Erythroblast (primary cell): ENCODE measurements around the gene FMOD.

Experiments
- DNase-seq, 2 experiments: peaks; one replicate each; lab custom pipeline; 2025; lab: John Stamatoyannopoulos, UW
- GATA1 ChIP-seq: IDR thresholded peaks from 2 replicates; pipeline ENCODE4 v1.6.1; 2011; ENCODE audit warnings: low read depth, mild to moderate bottlenecking, control low read depth, low read length, moderate library complexity
- POLR2A ChIP-seq: IDR thresholded peaks from 2 replicates; pipeline ENCODE4 v1.6.1; 2011; ENCODE audit warnings: mild to moderate bottlenecking, low read length

The FMOD gene

DNA sequence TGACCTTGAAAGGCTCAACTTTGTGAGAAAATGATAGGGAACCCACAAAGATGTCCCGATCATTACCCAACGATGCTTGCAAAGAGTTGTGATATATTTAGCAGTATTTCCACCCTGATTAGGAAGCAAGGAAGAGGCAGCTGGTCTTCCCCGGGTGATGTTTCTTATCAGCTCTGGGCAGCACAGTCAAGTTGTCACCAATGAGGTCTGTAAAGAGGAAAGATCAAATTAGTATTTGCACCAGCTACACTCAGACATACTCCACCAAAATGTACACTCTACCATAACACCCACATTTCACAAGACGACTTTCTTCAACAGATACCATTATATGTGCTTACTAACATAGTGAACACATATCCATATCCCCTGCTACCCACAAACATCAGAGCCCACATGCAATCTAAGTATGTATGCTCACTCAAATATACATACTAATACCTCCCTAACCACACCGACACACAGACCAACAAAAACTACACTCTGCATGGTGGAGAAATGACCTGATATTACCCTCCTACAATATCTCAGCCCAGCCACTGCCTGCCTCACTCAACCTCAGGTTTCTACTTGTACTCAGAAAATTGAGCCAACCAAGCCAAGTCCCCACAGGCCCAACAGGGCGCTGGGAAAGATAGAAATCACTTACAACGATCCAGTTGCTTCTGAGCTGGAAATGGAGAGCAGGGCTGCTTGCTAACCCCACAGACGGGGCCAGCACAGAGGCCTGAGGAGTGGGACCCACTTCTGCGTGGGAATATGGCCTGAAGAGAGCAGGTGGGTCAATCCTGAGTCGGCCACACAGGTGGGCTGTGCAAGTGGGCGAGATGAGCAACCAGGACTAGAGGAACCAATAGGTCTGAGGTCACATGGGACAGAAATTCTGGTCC is 50.2 kb downstream of the FMOD start:
- DNase-seq = peak; percentile 85 to 91
- no peak for TF ChIP-seq GATA1
- no peak for TF ChIP-seq POLR2A

DNA sequence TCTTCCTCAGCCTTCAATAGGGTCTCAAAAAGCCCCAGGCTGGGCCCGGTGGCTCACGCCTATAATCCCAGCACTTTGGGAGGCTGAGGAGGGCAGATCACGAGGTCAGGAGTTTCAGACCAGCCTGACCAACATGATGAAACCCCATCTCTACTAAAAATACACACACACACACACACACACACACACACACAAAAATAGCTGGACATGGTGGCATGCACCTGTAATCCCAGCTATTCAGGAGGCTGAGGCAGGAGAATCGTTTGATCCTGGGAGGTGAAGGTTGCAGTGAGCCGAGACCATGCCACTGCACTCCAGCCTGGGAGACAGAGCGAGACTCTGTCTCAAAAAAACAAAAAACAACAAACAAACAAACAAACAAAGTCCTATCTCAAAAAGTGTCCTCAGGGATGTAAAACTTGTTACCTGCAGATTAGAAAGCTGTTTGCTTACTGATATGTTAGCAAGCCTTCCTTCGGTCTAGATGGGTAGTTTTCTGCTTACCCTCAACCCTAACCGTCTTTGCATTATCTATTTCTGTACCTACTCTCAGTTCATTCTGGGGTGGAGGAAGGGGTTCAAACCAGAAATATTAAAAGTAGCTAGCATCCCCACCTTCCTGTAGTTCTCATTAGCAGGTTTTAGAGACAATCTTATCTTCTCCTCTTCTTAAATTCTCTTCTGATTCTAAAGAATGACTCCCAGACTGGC is 51.0 kb downstream of the FMOD start:
- DNase-seq = peak in 1 of 2 experiments; percentile 45

- DNase-seq = no peak
- TF ChIP-seq POLR2A = no peak
Observed at GRCh38 chr1:203299169-203299568, 51.8 kb downstream of the FMOD start.

GRCh38 chr1:203296460-203297073 is 54.4 kb downstream of the FMOD start:
- TF ChIP-seq GATA1 (no peak), POLR2A (no peak)
- DNase-seq = no peak

GRCh38 chr1:203295796-203296195 is 55.1 kb downstream of the FMOD start:
- TF ChIP-seq GATA1 = no peak
- no peak for TF ChIP-seq POLR2A
- no peak for DNase-seq

DNA sequence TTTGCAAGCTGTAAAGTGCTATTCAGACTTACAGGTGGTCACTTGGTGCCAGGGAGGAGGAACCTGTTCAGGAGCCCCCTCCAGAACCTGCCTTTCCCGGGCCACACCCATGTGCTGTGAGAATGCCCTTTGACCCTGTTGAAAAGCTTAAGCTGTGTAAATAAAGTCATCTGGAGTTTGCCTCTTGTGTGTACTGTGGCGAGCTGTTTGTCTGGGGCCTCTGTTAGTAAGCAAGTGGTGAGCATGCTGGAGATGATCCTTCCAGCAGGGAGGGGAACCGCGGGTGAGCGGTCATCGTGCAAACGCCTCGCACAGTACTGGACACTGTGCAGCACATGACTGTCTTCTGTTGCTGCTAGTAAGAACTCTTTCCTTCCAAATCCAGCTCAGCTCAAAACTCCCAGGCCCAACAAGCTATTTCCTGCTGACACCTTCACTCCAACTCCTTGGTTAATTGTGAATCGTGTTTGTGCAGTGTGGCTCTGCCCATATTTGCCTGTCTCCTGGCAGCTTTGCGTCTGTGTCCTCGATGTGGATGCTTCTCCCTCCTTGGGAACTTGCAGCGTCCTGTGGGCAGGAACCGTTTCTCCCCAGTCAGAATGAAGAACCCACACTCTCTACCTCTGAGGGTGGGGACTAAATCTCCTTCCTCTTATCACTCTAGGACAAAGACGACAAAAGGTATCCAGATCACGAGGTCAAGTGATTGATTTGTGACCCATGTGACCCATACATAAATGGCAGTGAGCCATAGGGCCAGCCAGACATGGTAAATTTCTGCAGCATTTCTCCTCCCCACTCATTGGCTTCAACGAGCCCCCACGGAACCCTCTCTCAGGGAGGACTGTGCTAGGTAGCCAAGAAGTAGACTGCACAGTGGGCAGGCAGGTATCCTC is 59.5 kb downstream of the FMOD start:
- DNase-seq = no peak
- TF ChIP-seq POLR2A = no peak
- no peak for TF ChIP-seq GATA1
